Measurements from ENCODE around the gene MAOA. TPM values are rescaled to one million over a fixed set of nuclear protein-coding genes. Genes with fewer than 3 reads are reported as not detected.
"Not testable (repeated sequence)": the region's sequence is repeated elsewhere in the genome, so short reads cannot be mapped to it uniquely, and the experiment has no call there.

Gene MAOA
- total RNA-seq, 4 donors from 2014 or later: 155 to 184 (median 166) TPM

- 54 to 80% methylated on average over 1 of the region's 1 CpG for WGBS, 2 donors
Observed at GRCh38 chrX:43718956-43719355, 62.9 kb downstream of the MAOA start.

GRCh38 chrX:43720082-43720481, 64.0 kb downstream of the MAOA start:
- TF ChIP-seq POLR2A (IDR thresholded peaks at IDR 0.05) (no peak), CTCF (IDR thresholded peaks at IDR 0.05) (no peak)
- no peak overlapping the region for H3K4me3 ChIP-seq (ENCODE audit: low read depth, poor library complexity, severe bottlenecking)
- intact Hi-C loops (cut with DNase I; ENCODE audit: low total_unique reads): no loop called here
- DNase-seq (ENCODE audit: low spot score in 2 of 2): no peak
- WGBS, 2 donors: 69 to 86% methylated on average over 3 of the region's 3 CpGs

More at GRCh38 chrX:43718956-43719355, 62.9 kb downstream of the MAOA start:
- no peak for DNase-seq (ENCODE audit: low spot score in 2 of 2)
- no peak overlapping the region for H3K4me3 ChIP-seq (ENCODE audit: low read depth, poor library complexity, severe bottlenecking)
- TF ChIP-seq CTCF (IDR thresholded peaks at IDR 0.05): no peak
- no peak for TF ChIP-seq POLR2A (IDR thresholded peaks at IDR 0.05)
- intact Hi-C loops (cut with DNase I; ENCODE audit: low total_unique reads): no loop called here

- intact Hi-C loops (cut with DNase I; ENCODE audit: low total_unique reads): no loop called here
Observed at GRCh38 chrX:43720961-43721360, 64.9 kb downstream of the MAOA start.

GRCh38 chrX:43725227-43725626, 69.1 kb downstream of the MAOA start:
- 74 to 98% methylated on average over 5 of the region's 5 CpGs for WGBS, 2 donors
- intact Hi-C loops (cut with DNase I; ENCODE audit: low total_unique reads); H3K4me3 ChIP-seq (ENCODE audit: low read depth, poor library complexity, severe bottlenecking); DNase-seq (ENCODE audit: low spot score in 2 of 2): not testable (repeated sequence)

More at GRCh38 chrX:43720961-43721360, 64.9 kb downstream of the MAOA start:
- no peak for DNase-seq (ENCODE audit: low spot score in 2 of 2)
- TF ChIP-seq CTCF (IDR thresholded peaks at IDR 0.05) (no peak), POLR2A (IDR thresholded peaks at IDR 0.05) (no peak)
- H3K4me3 ChIP-seq (ENCODE audit: low read depth, poor library complexity, severe bottlenecking): no peak overlapping the region
- 56 to 83% methylated on average over 1 of the region's 1 CpG for WGBS, 2 donors

GRCh38 chrX:43727254-43727653, 71.2 kb downstream of the MAOA start:
- DNase-seq (ENCODE audit: low spot score in 2 of 2); H3K4me3 ChIP-seq (ENCODE audit: low read depth, poor library complexity, severe bottlenecking); intact Hi-C loops (cut with DNase I; ENCODE audit: low total_unique reads): not testable (repeated sequence)
- WGBS, 2 donors: 75 to 88% methylated on average over 3 to 6 of the region's 6 CpGs

- WGBS, 2 donors: 69 to 89% methylated on average over 5 of the region's 5 CpGs
- intact Hi-C loops (cut with DNase I; ENCODE audit: low total_unique reads): no loop called here
- H3K4me3 ChIP-seq (ENCODE audit: low read depth, poor library complexity, severe bottlenecking): no peak overlapping the region
- TF ChIP-seq POLR2A (IDR thresholded peaks at IDR 0.05) (no peak), CTCF (IDR thresholded peaks at IDR 0.05) (no peak)
- no peak for DNase-seq (ENCODE audit: low spot score in 2 of 2)
Observed at GRCh38 chrX:43728002-43728401, 71.9 kb downstream of the MAOA start.

- intact Hi-C loops (cut with DNase I; ENCODE audit: low total_unique reads): no loop called here
- WGBS, 2 donors: 92 to 100% methylated on average over 1 of the region's 1 CpG
- no peak for TF ChIP-seq CTCF (IDR thresholded peaks at IDR 0.05)
- no peak for TF ChIP-seq POLR2A (IDR thresholded peaks at IDR 0.05)
Observed at GRCh38 chrX:43728966-43729365, 72.9 kb downstream of the MAOA start.

More at GRCh38 chrX:43728966-43729365, 72.9 kb downstream of the MAOA start:
- no peak overlapping the region for H3K4me3 ChIP-seq (ENCODE audit: low read depth, poor library complexity, severe bottlenecking)
- DNase-seq (ENCODE audit: low spot score in 2 of 2): no peak

All from lower leg skin (tissue), 4 donors.